ENCODE results near the gene LRRN4.

GRCh38 chr20:6040540-6040939, 13.3 kb downstream of the LRRN4 start:
- TF ChIP-seq, protein P1, sequence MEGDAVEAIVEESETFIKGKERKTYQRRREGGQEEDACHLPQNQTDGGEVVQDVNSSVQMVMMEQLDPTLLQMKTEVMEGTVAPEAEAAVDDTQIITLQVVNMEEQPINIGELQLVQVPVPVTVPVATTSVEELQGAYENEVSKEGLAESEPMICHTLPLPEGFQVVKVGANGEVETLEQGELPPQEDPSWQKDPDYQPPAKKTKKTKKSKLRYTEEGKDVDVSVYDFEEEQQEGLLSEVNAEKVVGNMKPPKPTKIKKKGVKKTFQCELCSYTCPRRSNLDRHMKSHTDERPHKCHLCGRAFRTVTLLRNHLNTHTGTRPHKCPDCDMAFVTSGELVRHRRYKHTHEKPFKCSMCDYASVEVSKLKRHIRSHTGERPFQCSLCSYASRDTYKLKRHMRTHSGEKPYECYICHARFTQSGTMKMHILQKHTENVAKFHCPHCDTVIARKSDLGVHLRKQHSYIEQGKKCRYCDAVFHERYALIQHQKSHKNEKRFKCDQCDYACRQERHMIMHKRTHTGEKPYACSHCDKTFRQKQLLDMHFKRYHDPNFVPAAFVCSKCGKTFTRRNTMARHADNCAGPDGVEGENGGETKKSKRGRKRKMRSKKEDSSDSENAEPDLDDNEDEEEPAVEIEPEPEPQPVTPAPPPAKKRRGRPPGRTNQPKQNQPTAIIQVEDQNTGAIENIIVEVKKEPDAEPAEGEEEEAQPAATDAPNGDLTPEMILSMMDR (IDR thresholded peaks at IDR 0.05): no peak
- TF ChIP-seq POLR2A (IDR thresholded peaks at IDR 0.05) (no peak), EP300 (IDR thresholded peaks at IDR 0.05) (no peak)

Data from tibial nerve (tissue), 4 donors.